ENCODE data around the gene EEFSEC. TPM values are rescaled to one million over a fixed set of nuclear protein-coding genes. Genes with fewer than 3 reads are reported as not detected.

Gene EEFSEC
- total RNA-seq, 1 experiment from 2014 or later: 9.5 TPM

- no CpG with 5 or more reads among the region's 5 CpGs for WGBS (ENCODE audit: extremely low coverage, insufficient read length, low lambda C conversion rate)
- no peak overlapping the region for H3K14ac ChIP-seq (ENCODE audit: insufficient read depth, low read length)
- Mint-ChIP-seq H3K36me3 (ENCODE audit: insufficient read depth in 1 of 3, low read depth in 3 of 3) (peaks cover 3 to 12% (median 5%) of the 10 kb centered on the region in 3 experiments), H3K4me3 (no peak overlapping the region; a peak in 1 of 5 replicates), H3K27me3 (ENCODE audit: low read depth) (peaks cover 29% of the 10 kb centered on the region), H3K4me1 (peaks cover 2 to 7% of the 10 kb centered on the region in 2 experiments), H3K27ac (no peak overlapping the region), H3K9me3 (peaks cover 5 to 7% of the 10 kb centered on the region in 2 experiments; a peak in 4 of 5 replicates)
- no peak overlapping the region for H2BK15ac ChIP-seq (ENCODE audit: low read depth, low read length)
- no peak overlapping the region for H2AK5ac ChIP-seq (ENCODE audit: insufficient read length, low read length)
- no peak overlapping the region for H2BK5ac ChIP-seq (ENCODE audit: insufficient read length, low read length)
- no peak overlapping the region for H3K23ac ChIP-seq (ENCODE audit: insufficient read length, low read depth, low read length)
- H3K56ac ChIP-seq (ENCODE audit: insufficient read length, low read depth, low read length): no peak overlapping the region
- no peaks in the 10 kb centered on the region for H3K9me3 ChIP-seq (ENCODE audit: control insufficient read depth, low read depth, low read length)
- no peak overlapping the region for H2AFZ ChIP-seq (ENCODE audit: low read length)
- H3K4me1 ChIP-seq (ENCODE audit: insufficient read depth, low read length): no peaks in the 10 kb centered on the region
- no peak overlapping the region for H4K8ac ChIP-seq (replicated peaks; ENCODE audit: insufficient read length, low read depth, low read length)
- H2BK120ac ChIP-seq (ENCODE audit: low read depth, low read length, poor library complexity, severe bottlenecking): no peak overlapping the region
- H3K9ac ChIP-seq (ENCODE audit: extremely low read depth, insufficient read length, low read length): no peak overlapping the region
- H2BK20ac ChIP-seq (ENCODE audit: low read depth, low read length, poor library complexity, severe bottlenecking): no peak overlapping the region
- H4K5ac ChIP-seq (ENCODE audit: insufficient read length, low read depth, low read length): no peak overlapping the region
- no peak overlapping the region for H3K4me2 ChIP-seq (ENCODE audit: insufficient read depth, insufficient read length, low read length)
- no peak overlapping the region for H3K27ac ChIP-seq (ENCODE audit: insufficient read length, low read depth, low read length)
- no peak overlapping the region for H2BK12ac ChIP-seq (ENCODE audit: insufficient read length, low read depth, low read length)
- H3K23me2 ChIP-seq (ENCODE audit: insufficient read length, low read depth, low read length, poor library complexity, severe bottlenecking): no peaks in the 10 kb centered on the region
- H3K18ac ChIP-seq (ENCODE audit: insufficient read length, low read depth, low read length): no peak overlapping the region
- no peaks in the 10 kb centered on the region for H3K79me2 ChIP-seq (ENCODE audit: insufficient read depth, low read length)
- no peak overlapping the region for H4K91ac ChIP-seq (ENCODE audit: insufficient read length, low read depth, low read length)
- no peak for TF ChIP-seq CTCF (conservative IDR thresholded peaks at IDR 0.05)
- no peak overlapping the region for H3K4ac ChIP-seq (ENCODE audit: low read depth, low read length)
- H4K20me1 ChIP-seq (ENCODE audit: control insufficient read depth, insufficient read depth, insufficient read length): no peaks in the 10 kb centered on the region
- no peak for DNase-seq
- no peak overlapping the region for H3T11ph ChIP-seq (ENCODE audit: low read length)
- no peaks in the 10 kb centered on the region for H3K27me3 ChIP-seq (ENCODE audit: insufficient read depth, low read length)
- no peaks in the 10 kb centered on the region for H3K79me1 ChIP-seq (ENCODE audit: insufficient read depth, low read depth, low read length, poor library complexity, severe bottlenecking)
Observed at GRCh38 chr3:128151758-128152274, 1.5 kb upstream of the EEFSEC start.
